NCI-H2196 (cell line): ENCODE measurements around the gene FAM53A.
"Not testable (repeated sequence)": the region's sequence is repeated elsewhere in the genome, so short reads cannot be mapped to it uniquely, and the experiment has no call there.

Source experiments
- DNase-seq: peaks from one replicate; lab custom pipeline; 2025; ENCODE audit not compliant: unreplicated experiment; lab: John Stamatoyannopoulos, UW

FAM53A gene

GRCh38 chr4:1640716-1641503 is 43.2 kb downstream of the FAM53A start:
- DNase-seq, result not testable (repeated sequence)

- DNase-seq, result no peak
These were observed 43.9 kb downstream of the FAM53A start for GRCh38 chr4:1640190-1640589.

- DNase-seq, result no peak
These were observed 44.7 kb downstream of the FAM53A start for GRCh38 chr4:1639299-1639868.

- no peak for DNase-seq
These were observed 45.2 kb downstream of the FAM53A start for GRCh38 chr4:1638873-1639272.

GRCh38 chr4:1638272-1638598 is 45.9 kb downstream of the FAM53A start:
- no peak for DNase-seq

- DNase-seq, result no peak
These were observed 46.4 kb downstream of the FAM53A start for GRCh38 chr4:1637580-1638271.

GRCh38 chr4:1636490-1637211 is 47.5 kb downstream of the FAM53A start:
- no peak for DNase-seq

GRCh38 chr4:1635464-1635863 is 48.6 kb downstream of the FAM53A start:
- no peak for DNase-seq

GRCh38 chr4:1633993-1634392 is 50.1 kb downstream of the FAM53A start:
- DNase-seq, result no peak

- DNase-seq, result no peak
These were observed 51.7 kb downstream of the FAM53A start for GRCh38 chr4:1632109-1633104.

GRCh38 chr4:1631136-1631535 is 53.0 kb downstream of the FAM53A start:
- no peak for DNase-seq

GRCh38 chr4:1630266-1630665 is 53.8 kb downstream of the FAM53A start:
- no peak for DNase-seq

- no peak for DNase-seq
These were observed 54.4 kb downstream of the FAM53A start for GRCh38 chr4:1629699-1630083.

GRCh38 chr4:1628892-1629698 is 55.0 kb downstream of the FAM53A start:
- DNase-seq, result peak; percentile 59

GRCh38 chr4:1627417-1628313 is 56.4 kb downstream of the FAM53A start:
- DNase-seq, result no peak

GRCh38 chr4:1626941-1627340 is 57.2 kb downstream of the FAM53A start:
- DNase-seq, result no peak

- no peak for DNase-seq
These were observed 58.0 kb downstream of the FAM53A start for GRCh38 chr4:1626151-1626550.

GRCh38 chr4:1625600-1626138 is 58.4 kb downstream of the FAM53A start:
- no peak for DNase-seq
